GM18499 (cell line): ENCODE data around the gene ZNF554.
A peak's percentile ranks its signal among the peaks of the same experiment; 100 is the strongest.

Source experiments
- ATAC-seq: cut with Tn5 transposase; IDR thresholded peaks from one replicate; pipeline ENCODE4 v1.9.1; 2021; ENCODE audit warnings: moderate number of reproducible peaks; ENCODE audit not compliant: insufficient read depth, unreplicated experiment

The ZNF554 gene

DNA sequence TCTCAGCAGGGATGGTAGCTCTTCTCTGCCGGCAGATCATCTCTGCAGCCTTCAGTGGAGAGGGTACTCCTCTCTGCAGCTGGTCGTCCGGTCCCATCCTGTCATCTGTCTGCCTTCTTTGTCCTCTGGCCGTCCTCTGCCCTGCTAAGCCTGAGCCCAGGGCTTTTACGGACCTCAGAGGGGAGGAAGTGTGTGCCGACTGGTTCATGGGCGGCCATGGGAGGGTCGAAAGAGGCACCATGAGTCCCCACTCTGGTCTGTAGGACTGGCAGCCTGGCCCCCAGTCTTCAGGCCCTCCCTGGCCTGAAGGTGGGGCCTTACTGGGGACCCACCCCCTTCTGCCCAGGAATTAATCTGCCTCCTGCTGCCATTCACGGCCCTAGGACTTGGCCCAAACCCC lies 4.0 kb downstream of the ZNF554 start:
- ATAC-seq, result no peak

DNA sequence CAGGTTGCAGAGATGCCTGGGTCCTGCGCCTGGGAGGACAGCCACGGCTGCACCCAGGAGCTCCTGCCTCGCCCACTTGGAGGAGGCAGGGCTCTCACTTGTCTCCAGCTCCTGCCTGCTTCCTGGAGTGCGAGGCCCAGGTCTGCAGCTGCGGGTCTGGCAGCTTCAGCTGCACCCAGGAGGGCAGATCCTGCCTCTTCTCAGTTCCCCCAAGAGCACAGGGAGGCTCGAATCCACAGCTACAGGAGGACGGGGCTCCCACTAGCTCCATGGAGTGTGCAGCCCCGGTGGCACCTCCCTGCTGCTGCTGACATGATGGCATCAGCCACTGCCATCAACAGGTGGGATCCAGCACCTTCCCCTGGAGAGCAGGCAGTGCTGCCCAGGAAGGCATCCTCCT lies 4.5 kb downstream of the ZNF554 start:
- no peak for ATAC-seq

DNA sequence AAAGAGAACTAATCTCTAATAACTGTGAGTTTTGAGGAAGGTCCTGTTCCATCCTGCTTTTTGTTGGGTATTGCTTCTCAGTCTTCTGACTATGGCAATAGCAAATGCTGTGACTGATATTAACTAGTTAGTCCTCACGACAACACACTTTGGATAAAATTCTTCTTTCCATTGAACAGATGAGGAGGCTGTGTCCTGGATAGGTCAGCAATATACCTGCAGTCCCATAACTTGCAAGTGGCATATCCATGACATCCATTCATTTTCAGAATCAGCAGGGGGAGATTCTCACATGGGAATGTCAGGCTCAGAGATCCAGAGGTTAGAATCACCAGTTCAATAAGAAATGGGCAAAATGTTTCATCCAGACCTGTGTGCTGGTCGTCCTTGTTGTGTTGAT lies 7.4 kb downstream of the ZNF554 start:
- no peak for ATAC-seq

DNA sequence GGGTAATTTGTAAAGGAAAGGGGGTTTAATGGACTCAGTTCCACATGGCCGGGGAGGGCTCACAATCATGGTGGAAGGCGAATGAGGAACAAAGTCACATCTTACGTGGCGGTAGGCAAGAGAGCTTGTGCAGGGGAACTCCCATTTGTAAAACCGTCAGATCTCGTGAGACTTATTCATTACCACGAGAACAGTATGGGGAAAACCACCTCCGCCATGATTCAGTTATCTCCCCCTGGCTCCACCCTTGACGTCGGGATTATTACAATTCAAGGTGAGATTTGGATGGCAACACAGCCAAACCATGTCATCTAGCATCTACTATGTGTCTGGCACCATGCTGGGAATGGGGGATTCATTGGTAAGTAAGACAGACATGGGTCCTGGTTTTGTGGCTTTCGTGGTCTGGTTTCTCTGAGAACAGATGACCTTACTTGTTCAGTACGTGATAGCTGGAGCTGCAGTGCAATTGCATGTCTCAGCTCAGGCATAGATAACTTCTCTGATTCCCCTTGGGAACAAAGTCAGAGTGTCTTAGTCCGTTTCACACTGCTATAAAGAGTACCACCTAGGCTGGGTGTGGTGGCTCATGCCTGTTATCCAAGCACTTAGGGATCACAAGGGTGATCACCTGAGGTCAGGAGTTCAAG lies 8.3 kb downstream of the ZNF554 start:
- ATAC-seq, result no peak

DNA sequence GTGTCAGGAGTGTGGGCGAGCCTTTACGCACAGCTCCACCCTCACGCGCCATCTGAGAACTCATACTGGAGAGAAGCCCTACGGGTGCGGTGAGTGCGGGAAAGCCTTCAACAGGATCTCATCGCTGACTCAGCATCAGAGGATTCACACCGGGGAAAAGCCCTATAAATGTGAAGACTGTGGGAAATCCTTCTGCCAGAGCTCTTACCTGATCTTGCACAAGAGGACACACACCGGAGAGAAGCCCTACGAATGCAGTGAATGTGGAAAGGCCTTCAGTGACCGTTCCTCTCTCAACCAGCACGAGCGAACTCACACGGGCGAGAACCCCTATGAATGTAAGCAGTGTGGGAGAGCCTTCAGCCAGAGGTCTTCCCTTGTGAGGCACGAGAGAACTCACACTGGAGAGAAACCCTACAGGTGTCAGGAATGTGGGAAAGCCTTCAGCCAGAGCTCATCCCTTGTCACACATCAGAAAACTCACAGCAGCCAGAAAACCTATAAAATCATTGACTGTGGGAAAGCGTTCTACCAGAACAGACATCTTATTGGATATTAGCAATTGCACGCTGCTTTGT lies 14.7 kb downstream of the ZNF554 start:
- no peak for ATAC-seq

DNA sequence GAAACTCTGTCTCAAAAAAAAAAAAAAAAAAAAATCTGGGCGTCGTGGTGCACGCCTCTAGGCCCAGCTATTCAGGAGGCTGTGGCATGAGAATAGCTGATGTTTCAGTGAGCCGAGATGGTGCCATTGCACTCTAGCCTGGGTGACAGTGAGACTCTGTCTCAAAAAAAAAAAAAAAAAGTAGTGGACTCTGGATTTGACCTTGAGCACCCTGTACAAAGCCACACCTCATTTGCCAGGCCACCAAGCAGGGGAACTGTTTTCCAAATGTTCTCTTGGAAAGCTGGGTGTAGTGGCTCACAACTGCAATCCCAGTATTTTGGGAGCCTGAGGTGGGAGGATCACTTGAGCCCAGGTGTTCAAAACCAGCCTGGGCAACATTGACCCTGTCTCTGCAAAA lies 17.8 kb downstream of the ZNF554 start:
- ATAC-seq, result no peak

DNA sequence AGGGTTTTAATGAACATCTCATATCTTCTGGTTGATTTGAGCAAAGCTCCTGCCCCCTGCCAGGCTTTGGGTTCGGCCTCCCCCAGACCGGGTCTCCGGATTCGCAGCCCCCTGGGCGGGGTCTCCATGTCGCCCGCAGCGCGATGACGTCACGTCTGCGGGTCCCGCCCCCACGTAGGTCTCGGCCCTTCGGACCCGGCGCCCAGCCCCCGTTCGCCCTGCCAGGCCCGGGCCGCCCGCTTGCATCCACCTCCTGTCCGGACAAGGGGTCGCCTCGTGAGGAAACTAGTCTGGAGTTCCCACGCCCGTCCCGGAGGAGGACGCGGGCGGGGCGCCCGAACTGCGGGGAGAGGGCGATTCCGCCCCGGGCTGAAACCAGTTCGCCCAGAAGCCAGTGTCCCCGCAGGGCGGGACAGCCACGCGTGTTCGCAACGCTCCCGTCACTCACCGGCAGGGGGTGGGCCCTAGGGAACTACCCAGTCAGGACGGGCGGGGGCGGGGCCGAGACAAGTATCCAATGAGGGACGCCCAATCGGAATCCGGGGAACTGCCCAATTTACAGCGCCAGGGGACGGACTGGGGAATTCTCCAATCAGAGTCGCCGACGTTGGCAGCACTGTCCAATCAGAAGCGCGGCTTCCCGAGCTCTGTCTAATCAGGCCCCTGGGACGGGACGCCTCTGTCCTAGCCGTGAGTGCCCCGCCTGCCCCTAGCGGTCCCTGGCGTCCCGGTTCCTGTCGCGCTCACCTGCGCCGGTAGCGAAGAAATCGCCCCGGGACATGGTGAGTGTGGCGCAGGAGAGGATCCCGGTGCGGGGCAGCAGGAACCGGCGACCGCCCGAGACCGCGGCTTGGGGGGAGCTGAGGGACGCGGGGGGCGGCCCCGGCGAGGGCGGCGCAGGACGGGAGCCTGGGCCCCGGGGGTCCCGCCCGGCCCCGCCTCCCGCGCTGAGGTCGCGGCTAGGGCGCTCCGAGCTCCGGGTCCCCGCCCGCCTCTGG lies 21.4 kb downstream of the ZNF554 start, which contains the start of gene ZNF555:
Gene ZNF555, plus strand, starts transcription at position 682 of the 998 bp plus-strand sequence. Its CDS starts 98 bp downstream, at position 780.
- ATAC-seq, result peak; percentile 73

DNA sequence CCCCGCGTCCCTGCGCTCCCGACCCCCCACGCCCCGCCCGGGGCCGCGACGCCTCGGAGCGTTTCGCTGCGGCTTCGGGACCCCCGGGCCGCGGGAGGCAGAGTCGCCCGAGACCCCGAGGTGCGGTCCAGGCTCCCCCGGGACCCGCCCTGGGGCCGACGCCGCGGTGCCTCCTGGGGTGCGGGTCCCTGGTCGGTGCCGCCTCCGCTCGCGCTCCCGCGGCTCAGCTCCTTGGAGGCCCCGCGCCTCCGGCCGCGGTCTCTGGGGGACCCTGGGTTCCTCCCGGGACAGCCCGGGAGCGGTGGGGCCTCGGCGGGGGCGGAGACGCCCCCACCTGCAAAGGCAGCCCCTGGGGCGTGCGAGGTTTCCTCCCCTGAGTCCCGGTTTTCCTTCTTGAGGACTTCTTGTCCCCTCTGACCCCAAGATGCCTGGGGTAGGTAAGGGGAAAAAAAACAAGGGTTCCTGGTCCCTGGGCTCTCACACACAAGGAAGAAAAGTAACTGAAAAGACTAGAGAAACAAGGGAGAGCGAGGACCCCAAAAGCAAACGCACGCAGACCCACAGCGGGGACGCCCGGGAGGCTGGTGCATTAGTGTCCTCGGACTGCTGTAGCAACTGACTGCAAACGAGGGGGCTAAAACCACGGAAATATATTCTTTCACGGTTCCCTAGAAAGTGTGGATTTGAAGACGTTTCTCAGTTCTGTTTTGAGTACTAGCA lies 22.3 kb downstream of the ZNF554 start:
- no peak for ATAC-seq

DNA sequence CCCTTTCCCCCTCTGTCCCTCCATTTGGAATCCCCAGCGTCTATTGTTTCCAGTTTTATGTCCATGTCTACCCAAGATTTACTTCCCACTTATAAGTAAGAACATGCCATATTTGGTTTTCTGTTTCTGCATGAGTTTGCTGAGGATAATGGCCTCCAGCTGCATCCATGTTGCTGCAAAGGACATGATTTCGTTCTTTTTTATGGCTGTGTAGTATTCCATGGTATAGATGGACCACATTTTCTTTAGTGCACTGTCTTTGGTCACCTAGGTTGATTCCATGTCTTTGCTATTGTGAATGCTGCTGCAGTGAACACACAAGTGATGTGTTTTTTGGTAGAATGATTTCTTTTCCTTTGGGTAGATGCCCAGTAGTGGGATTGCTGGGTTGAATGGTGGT lies 25.4 kb downstream of the ZNF554 start:
- no peak for ATAC-seq

DNA sequence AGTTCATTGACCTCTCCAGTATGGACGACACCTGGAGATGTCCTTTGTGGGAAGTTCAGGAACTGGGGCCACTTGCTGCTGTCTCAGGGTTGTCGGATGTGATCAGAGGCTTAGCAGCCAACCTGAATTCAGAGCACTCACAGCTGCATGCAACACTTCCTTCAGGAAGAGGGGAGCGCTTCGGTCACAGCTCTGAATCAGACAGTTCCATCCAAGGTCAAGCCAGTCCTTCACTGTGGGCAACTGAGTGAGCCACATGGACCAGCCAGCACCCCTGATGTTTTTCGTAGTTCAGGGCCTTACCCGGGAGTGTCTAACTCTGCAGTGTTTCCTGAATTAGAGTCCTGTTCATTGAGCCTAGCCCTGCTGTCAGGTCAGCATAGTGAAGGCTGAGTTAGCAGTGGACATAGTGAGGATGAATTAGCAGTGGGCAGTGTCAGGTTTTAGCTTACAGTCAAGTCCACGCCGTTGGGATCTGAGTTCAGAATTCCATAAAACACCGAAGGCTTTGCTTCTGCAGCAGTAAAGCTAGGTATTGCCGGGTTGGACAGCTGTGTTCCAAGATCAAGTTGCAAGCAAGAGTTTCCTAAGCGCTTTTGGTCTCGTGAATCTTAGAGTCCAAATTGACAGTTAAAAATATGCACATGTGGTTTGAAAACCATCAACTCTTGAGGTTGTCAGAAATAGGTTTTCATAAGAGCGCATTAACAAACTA lies 26.7 kb downstream of the ZNF554 start:
- no peak for ATAC-seq

DNA sequence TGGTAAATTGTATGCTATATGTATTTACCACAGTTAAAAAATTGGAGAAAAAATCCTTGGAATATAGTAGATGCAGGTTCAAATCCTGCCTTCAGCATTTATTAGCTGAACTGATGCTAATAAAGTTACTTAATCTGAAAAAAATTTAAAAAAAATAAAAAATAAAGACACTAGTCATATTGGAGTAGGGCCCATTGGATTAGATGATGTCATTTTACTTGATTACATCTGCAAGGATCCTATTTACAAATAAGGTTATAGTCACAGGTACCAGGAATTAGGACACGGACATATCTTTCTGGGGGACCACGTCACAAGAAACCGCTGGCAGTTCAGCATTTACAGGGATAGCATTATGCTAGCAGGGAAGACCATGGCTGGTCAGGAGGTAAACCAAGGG lies 27.8 kb downstream of the ZNF554 start:
- ATAC-seq, result no peak

DNA sequence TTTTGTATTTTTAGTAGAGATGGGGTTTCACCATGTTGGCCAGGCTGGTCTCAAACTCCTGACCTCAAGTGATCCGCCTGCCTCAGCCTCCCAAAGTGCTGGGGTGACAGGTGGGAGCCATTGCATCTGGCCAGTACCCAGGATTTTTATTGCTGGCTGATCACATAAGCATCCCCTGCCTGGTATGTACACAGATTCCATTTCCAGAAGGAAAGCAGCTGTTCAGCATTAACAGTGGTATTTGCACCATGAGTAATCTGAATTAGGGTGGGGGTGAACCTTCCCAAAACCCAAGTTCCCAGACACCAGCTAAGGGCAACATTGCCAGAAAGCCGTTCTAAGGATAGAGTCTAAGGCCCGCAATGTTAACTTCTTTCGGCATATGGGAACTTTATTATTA lies 28.9 kb downstream of the ZNF554 start:
- no peak for ATAC-seq

DNA sequence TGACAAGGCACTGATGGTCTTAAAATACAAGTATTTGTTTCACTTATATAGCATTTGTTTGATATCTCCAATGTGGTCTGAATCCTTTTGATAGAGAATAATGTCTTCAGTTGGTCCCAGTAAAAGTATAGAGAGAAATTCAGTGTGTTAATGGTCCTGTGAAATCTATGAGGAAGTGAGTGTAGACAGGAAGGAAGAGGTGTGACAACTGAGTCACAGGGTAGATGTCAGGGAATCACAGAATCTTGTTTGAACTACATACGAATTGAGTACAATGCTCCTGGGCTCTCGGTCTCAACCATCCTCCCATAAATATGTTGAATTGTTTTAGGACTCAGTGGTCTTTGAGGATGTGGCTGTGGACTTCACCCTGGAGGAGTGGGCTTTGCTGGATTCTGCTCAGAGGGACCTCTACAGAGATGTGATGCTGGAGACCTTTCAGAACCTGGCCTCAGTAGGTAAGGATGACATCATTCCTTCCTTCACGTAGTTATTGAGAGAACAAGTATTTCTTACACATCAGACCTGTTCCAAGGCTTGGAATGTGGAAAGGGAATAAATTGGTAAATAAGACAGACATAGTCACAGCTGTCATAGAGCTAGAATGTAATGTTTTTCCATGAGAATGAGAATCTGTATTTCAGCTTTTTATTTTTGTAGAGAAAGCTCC lies 30.7 kb downstream of the ZNF554 start:
- no peak for ATAC-seq

DNA sequence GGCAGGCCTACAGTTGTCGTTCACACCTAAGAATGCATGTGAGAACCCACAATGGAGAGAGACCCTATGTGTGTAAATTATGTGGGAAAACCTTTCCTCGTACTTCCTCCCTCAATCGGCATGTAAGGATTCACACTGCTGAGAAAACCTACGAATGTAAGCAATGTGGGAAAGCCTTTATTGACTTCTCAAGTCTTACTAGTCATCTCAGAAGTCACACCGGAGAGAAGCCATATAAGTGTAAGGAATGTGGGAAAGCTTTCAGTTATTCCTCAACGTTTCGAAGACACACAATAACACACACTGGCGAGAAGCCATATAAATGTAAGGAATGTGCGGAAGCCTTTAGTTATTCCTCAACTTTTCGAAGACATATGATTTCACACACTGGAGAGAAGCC lies 32.9 kb downstream of the ZNF554 start:
- no peak for ATAC-seq

DNA sequence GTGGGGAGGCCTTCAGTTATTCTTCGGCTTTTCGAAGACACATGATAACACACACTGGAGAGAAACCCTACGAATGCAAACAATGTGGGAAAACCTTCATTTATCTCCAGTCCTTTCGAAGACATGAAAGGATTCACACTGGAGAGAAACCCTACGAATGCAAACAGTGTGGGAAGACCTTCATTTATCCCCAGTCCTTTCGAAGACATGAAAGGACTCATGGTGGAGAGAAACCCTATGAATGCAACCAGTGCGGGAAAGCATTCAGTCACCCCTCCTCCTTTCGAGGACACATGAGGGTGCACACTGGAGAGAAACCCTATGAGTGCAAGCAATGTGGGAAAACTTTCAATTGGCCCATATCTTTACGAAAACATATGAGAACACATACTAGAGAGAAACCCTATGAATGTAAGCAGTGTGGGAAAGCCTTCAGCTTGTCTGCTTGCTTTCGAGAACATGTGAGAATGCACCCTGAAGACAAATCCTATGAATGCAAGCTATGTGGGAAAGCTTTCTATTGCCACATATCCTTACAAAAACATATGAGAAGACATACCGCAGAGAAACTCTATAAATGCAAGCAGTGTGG lies 33.4 kb downstream of the ZNF554 start:
- ATAC-seq, result no peak

DNA sequence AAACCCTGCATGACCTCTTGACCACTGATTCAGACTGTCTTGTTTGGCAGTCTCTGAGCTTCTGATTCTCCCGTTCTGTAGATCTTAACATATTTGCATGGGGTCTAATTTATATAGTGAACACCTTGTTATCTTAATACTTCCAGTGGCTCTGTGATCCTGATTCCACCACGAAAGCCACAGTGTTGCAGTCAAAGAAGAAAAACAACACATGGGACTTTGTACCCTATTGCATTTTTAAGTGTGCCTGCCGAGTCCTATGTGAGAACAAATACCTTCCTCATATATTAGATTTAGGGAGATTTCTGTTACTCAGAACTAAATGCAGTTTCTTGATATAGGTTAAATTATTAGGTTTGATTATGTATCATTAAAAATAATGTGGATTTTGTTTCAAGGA lies 35.2 kb downstream of the ZNF554 start:
- ATAC-seq, result no peak

DNA sequence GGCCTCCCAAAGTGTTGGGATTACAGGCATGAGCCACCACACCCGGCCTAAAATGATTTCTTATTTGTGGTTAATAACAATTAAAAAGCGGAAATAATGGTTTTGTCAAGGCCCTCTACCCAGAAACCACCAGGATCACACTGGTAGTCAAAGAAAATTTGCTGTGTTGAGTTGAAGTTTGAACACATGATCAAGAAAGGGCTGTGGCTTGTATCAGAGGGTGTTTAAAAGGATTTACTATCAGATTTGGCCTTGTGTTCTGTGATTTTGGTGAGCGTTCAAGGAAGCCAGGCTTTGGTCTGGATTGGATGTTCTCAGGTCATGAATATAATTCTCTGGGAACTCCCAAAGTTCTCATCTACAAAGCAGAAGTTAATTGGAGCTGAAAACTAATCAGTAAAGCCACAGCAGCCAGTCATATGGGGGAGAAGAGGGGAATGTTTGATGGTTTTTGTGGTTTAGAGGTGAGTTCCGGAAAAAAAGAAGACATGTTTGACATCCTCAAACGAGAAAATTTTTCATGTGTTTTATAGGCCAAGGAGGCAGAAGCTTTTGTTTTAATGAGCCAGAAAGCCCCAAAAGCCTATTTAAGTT lies 36.9 kb downstream of the ZNF554 start:
- ATAC-seq, result no peak

DNA sequence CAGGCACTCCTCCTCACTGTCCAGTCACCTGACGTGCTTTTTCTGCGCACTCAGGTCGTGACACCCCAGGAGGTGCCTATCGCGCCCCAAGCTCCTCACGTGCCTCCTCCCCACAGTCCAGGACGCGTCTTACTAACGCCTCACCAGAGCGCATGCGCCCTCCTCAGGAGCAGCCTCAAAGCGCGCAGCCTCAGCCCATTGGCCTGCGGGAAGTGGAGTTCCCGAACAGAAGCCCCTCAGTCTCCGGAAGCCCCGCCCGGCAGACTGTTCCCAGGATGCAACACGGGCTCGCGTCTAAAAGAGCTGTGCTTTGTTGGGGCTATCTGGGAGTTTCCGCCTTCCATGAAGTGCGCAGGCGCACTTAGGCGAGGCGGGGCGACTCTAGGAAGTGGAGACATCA lies 39.2 kb downstream of the ZNF554 start:
- ATAC-seq, result no peak

DNA sequence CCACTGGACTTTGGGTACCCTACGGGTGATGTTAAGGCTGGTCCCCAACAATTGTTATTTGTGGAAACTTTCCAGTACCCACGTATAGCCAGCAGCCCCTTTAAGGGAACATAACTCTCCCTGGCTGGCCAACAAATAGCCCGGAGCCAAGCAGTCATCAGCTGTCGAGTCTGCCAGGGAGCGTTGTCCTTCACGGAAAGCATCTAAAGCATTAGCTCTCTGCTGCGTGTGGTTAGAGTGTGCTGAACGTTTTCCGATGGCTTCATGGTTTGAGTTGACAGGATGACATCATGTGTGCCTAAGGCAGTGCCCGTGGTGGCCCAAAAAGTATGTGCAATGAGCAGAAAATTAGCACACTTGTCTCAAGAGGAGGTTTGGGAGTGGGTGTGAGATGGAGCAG lies 44.1 kb downstream of the ZNF554 start:
- ATAC-seq, result no peak
